Renal cortical epithelial cell (primary cell): Measurements from ENCODE around the gene PACSIN2. TPM values are rescaled to one million over a fixed set of nuclear protein-coding genes. Genes with fewer than 3 reads are reported as not detected.
A peak's percentile ranks its signal among the peaks of the same experiment; 100 is the strongest.
"Not testable (repeated sequence)": the region's sequence is repeated elsewhere in the genome, so short reads cannot be mapped to it uniquely, and the experiment has no call there.

Experiments used
- DNase-seq: peaks from one replicate; pipeline ENCODE4 v3.0.0-alpha.2; 2011; ENCODE audit warnings: low read depth
- total RNA-seq: library from RNA; depleted of rRNA; stranded (reverse); fragments of >200 nt; gene quantifications from 2 replicates; pipeline ENCODE4 v1.2.3, GENCODE V29; 2014

PACSIN2 gene, protein sequence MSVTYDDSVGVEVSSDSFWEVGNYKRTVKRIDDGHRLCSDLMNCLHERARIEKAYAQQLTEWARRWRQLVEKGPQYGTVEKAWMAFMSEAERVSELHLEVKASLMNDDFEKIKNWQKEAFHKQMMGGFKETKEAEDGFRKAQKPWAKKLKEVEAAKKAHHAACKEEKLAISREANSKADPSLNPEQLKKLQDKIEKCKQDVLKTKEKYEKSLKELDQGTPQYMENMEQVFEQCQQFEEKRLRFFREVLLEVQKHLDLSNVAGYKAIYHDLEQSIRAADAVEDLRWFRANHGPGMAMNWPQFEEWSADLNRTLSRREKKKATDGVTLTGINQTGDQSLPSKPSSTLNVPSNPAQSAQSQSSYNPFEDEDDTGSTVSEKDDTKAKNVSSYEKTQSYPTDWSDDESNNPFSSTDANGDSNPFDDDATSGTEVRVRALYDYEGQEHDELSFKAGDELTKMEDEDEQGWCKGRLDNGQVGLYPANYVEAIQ
- 69.8 and 129 TPM in 2 replicates for total RNA-seq

GRCh38 chr22:43014869-43015676 lies at the start of gene PACSIN2:
TSS of gene PACSIN2 (minus strand) at chr22:43015149. CDS start at chr22:42912080, 103,069 bp downstream.
- DNase-seq = peak; percentile 84

DNA sequence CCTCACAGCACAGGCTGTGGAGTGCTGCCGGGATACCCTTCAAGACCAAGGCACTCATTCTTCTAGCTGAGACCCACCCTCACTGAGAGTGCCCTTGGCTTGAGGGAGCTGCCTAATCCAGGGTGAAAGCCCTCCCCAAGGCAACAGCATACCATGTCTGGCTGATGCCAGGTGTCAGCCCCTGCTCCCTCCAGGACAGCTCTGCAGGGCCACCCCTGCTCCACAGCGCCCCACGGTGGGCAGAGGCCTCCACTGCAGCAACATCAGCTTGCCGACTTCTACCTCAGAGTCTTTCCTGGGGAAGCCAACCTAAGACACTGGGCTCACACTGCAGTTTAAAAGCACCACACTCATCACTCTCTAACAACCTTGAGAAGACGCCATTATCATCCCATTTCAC lies 45.2 kb upstream of the PACSIN2 start:
- no peak for DNase-seq

DNA sequence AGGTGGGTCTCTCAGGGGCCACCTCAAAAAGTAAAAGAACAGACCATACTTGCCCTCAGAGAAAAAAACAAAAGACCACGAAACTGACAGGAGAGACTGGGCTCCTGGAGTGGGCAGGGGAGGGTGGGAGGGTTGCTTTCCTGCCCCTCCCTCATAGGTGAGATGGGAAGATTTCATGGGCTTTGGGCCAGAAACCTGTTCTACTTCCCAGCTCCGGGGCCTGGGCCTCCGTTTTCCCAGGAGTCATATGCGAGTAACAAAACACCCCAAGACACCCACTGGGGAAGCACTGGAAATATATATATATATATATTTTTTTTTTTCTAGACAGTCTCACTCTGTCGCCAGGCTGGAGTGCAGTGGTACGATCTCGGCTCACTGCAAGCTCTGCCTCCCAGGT lies 42.7 kb upstream of the PACSIN2 start:
- no peak for DNase-seq

- no peak for DNase-seq
Observed at GRCh38 chr22:43053176-43053575, 38.2 kb upstream of the PACSIN2 start.

DNA sequence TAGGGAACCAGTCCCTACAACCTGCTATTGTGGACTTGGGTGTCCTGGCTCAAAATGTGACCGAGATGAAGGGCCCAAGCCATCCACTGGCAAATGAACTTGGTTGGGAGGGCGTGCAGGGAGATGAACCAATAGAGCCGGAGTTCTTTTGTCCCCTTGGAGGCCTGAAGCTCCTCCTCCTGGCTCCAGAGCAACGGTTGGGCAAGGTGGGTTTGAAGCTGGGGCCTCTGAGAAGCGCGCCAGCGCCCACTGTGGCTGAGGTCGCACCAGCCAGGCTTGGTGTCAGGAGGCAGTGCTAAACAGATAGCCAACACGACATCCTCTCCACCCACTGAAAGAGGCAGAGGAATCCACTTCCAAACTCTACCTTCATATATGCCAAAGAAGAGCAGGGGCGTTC lies 36.0 kb upstream of the PACSIN2 start:
- DNase-seq = no peak

GRCh38 chr22:43047605-43048004 lies 32.7 kb upstream of the PACSIN2 start:
- DNase-seq = no peak

GRCh38 chr22:43044290-43044712 lies 29.4 kb upstream of the PACSIN2 start:
- no peak for DNase-seq

DNA sequence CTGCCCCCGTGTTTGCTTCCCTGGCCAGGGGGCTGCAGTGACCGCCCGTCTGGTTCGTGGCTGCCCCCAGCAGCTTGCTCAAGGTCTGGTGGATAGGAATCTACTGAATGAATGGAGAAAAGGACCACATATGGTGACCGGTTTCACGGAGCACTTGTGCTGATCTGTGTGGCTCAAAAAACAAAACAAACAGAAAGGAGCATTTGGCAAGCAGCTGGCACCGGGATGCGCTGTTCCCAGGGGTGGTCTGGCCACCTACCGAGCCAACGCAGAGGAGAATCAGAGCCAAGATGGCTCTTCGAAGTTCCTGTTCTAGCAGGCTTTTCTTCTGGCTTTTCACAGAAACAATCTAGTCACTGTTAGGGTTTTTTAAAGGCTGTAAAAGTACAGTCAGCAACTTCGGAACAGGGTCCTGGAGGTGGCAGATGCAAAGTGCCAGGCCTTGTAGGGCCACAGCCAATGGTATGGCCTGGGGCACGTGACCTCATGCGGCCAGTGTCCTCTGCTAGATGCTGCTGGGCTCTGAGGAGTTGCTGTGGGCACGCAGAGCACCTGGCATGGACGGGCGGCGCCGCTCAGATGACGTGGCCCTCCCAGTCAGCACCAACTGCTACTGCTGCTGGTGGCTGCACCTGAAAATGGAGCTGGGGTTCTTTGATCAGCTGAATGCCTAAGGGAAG lies 27.3 kb upstream of the PACSIN2 start:
- DNase-seq = no peak

DNA sequence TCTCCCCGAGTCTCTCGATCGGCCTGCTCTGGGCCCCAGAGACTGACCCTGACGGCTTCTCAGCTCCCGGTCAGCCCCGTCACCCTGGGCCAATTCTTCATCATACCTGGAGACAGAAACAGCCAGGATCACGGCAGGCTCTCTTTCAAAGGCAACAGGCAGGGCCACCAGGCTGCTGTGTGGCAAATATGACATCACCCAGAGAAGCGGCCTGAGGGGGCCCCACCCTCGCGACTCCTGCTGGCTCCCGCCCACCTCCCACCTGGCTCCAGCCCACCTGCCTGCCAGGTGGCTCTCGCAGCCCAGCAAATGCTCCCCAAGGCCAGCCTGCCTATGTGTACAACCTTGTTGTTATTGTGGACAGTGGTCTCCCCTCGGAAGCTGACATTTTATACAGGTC lies 24.9 kb upstream of the PACSIN2 start:
- no peak for DNase-seq

DNA sequence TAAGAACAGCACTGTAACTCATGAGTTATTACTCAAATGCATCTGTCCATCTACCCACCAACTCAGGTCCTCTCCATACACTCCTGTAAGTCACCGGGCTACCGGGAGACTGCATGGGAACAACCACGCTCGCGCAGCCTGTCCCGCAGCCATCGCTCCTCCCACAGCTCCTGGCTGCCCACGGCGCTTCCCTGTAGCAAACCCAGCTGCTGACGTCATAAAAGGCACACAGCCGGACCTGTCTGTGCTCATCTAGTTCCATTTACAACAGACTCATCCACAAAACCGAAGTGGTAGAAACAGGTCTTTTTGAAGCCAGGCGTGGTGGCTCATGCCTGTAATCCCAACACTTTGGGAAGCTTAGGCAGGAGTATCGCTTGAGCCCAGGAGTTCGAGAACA lies 23.4 kb upstream of the PACSIN2 start:
- DNase-seq = no peak

GRCh38 chr22:43036282-43036829 lies 21.4 kb upstream of the PACSIN2 start:
- peak; percentile 28 for DNase-seq

DNA sequence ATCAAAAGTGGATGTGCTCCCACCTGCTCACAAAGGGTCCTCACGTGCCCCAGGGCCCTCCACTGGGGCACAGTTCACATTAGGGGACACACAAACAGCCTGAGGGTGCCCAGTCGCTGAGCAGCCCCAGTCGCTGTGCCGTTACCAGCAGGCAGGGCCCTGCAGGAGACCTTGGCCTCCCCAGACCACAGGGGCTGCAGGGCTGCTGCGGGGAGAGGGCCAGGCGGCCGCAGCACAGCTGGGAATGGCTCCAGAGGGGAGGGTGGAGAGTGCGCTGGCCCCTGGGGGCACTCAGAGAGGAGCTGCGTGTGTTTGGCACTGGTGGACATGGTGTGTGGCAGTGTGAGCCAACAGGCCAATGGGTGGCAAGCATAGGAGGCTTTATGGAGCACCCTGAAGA lies 20.3 kb upstream of the PACSIN2 start:
- no peak for DNase-seq

- no peak for DNase-seq
Observed at GRCh38 chr22:43031617-43032016, 16.7 kb upstream of the PACSIN2 start.

DNA sequence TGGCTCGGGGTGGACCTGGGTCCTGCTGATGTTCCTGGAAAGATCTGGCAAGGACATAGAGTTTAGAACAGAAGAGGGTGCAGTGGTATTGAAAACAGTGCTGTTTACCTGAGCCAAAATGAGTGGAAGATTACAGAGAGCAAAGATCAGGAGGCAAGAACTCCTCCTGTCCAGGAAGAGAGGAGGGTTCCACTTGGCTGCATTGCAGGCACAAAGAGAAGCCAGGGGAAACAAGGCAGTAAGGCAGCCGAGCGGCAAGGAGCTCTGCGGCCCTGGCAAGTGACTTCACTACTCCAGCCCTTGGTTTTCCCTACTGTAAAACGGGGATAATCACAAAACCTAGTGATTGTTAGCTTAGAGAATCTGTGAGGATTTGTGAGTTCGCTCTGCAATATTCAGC lies 3.7 kb upstream of the PACSIN2 start:
- DNase-seq = peak; percentile 66

- peak; percentile 65 for DNase-seq
Observed at GRCh38 chr22:43017525-43018460, 2.8 kb upstream of the PACSIN2 start.

GRCh38 chr22:43016150-43016549 lies 1.2 kb upstream of the PACSIN2 start:
- DNase-seq = not testable (repeated sequence)

DNA sequence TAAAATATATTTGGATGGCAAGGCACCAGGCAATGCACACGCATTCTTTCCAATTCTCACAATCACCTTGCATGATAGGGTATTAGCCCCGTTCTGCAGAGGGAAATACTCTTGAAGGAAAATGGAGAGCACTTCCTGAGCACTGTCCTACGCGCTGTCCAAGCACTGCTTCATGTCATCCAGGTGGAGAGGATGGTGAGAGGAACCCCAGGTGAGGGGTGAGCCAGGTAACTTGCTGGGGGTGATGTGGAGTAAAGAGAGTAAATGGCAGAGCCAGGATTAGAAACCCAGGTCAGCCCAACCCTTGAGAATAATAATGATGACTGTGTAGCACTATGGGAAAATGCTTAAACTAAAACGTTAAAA lies 711 bp upstream of the PACSIN2 start:
- DNase-seq = no peak

DNA sequence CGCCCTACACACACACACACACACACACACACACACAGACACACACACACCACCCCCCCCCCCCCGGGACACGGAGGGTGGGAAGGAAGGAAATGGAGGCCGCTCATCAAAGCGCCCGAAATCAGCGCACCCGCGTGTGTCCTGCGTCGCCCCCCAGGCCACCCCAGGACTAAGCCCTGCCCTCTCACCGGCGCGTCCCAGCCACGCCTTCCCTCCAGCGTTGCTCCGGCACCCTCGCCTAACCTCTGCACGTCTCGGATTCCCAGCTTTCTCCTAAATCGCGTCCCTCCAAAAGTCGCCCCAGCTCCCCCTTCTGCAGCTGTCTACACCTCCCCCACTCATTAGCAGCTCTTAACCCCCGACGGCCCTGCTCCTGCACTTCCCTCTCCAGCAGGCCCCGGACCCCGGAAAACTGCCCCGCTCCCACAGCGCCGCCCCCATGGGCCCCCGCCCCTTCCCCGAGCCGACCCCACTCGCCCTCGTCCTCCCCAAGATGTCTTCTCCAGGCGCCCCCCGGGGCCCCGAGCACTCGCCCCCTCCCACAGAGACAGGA lies 557 bp downstream of the PACSIN2 start:
- no peak for DNase-seq

DNA sequence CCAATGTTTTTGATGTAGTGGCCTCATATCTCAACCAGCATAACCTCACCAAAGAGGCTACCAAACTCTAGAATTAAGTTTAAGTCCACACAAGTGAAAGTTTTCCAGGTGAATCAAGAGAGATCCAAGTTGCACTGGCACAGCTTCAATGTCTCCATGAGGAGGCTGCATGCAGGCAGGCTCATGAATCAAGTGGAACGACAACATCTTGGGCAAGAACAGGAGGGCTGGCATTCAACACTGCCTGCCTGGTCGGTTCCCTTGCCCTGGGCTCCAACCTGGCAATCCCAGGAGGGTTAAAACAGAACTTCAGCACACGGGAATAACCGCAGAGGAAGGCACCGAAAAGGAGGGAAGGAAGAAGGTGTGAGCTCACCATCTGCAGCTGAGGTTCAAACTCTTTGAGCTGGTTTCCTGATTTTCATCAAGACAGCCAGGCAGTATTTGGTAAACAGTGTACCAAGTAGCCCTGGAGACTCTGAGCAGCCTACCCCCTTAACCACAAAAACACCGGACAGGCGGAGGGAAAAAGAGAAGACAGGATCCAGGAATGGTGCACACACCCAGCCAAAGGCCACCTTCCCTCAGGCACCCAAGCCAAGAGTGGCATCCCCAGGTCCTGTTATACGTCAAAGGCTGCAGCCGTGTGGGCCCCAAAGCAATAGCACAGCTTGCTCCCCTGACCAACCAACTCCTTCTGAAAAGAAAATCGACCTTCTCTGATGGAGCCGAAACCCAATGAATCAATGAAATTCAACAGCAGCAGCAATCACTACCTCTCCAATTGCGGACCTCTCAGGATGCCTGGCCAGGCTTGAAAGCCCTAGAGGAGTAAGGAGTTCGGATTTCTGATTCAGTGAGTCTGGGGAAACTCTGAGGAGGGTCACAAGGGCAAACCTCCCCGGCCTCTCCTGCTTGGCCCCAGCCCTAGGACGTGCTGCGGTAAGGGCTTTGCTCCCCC lies 1.3 kb downstream of the PACSIN2 start:
- peak; percentile 72 for DNase-seq
